Measurements from ENCODE around the gene RBBP5.

The RBBP5 gene

DNA sequence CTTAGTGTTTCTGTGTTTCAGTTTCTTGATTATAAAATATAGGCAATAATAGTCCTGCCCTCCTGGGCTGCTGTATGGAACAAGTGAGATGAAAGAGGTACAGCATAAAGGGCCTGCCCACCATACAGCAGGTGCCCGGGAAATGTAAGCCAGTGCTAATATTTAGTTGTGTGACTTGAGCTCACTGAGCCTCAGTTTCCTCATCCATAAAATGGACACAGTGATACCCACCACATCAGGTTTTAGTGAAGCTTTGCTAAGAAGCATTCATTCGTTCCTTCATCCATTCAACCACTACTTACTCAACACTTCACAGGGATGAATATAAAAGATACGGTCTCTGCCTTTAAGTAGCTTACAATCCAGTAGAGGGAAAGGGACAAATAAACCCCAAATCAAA lies 58.9 kb downstream of the RBBP5 start:
- Histone ChIP-seq H3K4me1 (ENCODE audit: insufficient read depth, low read length) (no peaks in the 10 kb centered on the region; the same call in 1 of the 2 replicates), H3K9ac (ENCODE audit: low read depth, low read length) (no peak overlapping the region), H3K9me3 (ENCODE audit: insufficient read depth, low read depth, low read length) (no peaks in the 10 kb centered on the region), H3K27me3 (ENCODE audit: insufficient read depth, low read length) (no peaks in the 10 kb centered on the region), H3K27ac (ENCODE audit: low read length) (no peak overlapping the region), H3K36me3 (ENCODE audit: insufficient read depth, low read depth, low read length) (no peaks in the 10 kb centered on the region), H3K4me3 (ENCODE audit: low read length) (no peak overlapping the region)

DNA sequence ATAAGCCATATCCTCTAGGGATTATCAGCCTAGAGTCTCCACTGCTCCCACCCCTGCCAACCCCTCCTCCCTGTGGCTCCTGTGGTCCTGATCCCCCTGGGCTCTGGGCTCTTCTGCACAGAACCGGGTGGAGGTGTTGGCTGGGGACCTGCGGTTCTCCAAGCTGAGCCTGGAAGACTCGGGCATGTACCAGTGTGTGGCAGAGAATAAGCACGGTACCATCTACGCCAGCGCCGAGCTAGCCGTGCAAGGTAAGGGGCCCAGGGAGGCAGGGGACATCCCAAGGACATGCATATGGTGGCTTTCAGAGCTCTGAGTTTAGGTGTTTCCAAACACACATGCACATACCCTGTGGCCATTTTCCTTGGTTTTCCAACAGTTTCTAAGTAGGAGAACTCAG lies 59.5 kb downstream of the RBBP5 start:
- Histone ChIP-seq H3K4me3 (ENCODE audit: low read length) (no peak overlapping the region), H3K27ac (ENCODE audit: low read length) (no peak overlapping the region), H3K27me3 (ENCODE audit: insufficient read depth, low read length) (no peaks in the 10 kb centered on the region), H3K9ac (ENCODE audit: low read depth, low read length) (no peak overlapping the region), H3K36me3 (ENCODE audit: insufficient read depth, low read depth, low read length) (no peaks in the 10 kb centered on the region), H3K9me3 (ENCODE audit: insufficient read depth, low read depth, low read length) (no peaks in the 10 kb centered on the region), H3K4me1 (ENCODE audit: insufficient read depth, low read length) (no peaks in the 10 kb centered on the region; the same call in 1 of the 2 replicates)

DNA sequence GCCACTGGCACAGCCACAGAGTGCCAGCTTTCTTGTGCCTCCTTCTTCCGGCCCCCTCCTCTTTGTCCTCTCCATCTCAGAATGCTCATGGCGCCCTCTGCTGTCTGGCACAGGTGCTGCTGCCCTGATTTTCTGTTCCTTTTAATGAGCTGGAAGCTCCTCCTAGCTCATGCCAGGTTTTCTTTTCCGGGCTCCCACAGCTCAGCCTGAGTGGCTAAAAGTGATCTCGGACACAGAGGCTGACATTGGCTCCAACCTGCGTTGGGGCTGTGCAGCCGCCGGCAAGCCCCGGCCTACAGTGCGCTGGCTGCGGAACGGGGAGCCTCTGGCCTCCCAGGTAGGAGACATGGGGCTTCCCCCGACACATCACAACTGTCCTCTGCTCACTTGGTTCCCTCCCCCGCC lies 60.1 kb downstream of the RBBP5 start:
- Histone ChIP-seq H3K9ac (ENCODE audit: low read depth, low read length) (no peak overlapping the region), H3K27ac (ENCODE audit: low read length) (no peak overlapping the region), H3K4me1 (ENCODE audit: insufficient read depth, low read length) (no peaks in the 10 kb centered on the region; the same call in 1 of the 2 replicates), H3K9me3 (ENCODE audit: insufficient read depth, low read depth, low read length) (no peaks in the 10 kb centered on the region), H3K27me3 (ENCODE audit: insufficient read depth, low read length) (no peaks in the 10 kb centered on the region), H3K36me3 (ENCODE audit: insufficient read depth, low read depth, low read length) (no peaks in the 10 kb centered on the region), H3K4me3 (ENCODE audit: low read length) (no peak overlapping the region)

DNA sequence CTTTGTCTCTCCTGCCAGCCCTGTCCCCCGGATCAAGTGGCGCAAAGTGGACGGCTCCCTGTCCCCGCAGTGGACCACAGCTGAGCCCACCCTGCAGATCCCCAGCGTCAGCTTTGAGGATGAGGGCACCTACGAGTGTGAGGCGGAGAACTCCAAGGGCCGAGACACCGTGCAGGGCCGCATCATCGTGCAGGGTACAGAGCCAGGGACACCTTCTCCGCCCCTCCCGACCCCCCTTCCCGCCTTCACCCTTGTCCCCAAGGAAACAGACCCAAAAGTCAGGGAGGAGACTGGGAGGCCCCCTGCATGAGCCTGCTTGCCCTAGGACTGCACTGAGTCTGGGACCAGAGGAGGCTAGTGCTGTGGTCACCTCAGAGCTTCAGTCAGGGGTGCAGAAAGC lies 60.6 kb downstream of the RBBP5 start:
- no peaks in the 10 kb centered on the region for H3K9me3 ChIP-seq (ENCODE audit: insufficient read depth, low read depth, low read length)
- no peak overlapping the region for H3K9ac ChIP-seq (ENCODE audit: low read depth, low read length)
- no peaks in the 10 kb centered on the region for H3K36me3 ChIP-seq (ENCODE audit: insufficient read depth, low read depth, low read length)
- no peaks in the 10 kb centered on the region for H3K27me3 ChIP-seq (ENCODE audit: insufficient read depth, low read length)
- no peak overlapping the region for H3K27ac ChIP-seq (ENCODE audit: low read length)
- H3K4me3 ChIP-seq (ENCODE audit: low read length): no peak overlapping the region
- H3K4me1 ChIP-seq (ENCODE audit: insufficient read depth, low read length): no peaks in the 10 kb centered on the region; the same call in 1 of the 2 replicates

DNA sequence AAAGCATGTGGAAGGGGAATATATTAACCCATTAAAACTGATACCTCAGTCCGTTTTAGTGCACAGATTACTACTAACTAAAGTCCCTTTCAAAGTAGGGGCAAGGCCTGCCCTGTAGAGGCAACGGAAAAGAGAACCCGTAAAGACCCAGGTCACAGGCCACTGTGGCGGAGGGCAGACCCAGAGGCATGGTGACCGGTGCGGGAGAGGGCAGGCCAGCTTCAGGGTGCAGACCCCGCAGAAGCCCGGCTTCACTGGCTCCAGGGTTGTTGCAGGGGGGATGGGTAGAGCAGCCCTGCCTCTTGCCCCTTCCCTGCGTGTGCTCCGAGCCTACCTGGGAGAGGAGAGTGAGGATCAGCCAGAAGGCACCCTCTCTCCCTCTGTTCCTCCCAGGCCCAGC lies 61.0 kb downstream of the RBBP5 start:
- Histone ChIP-seq H3K9ac (ENCODE audit: low read depth, low read length) (no peak overlapping the region), H3K27ac (ENCODE audit: low read length) (no peak overlapping the region), H3K4me3 (ENCODE audit: low read length) (no peak overlapping the region)

DNA sequence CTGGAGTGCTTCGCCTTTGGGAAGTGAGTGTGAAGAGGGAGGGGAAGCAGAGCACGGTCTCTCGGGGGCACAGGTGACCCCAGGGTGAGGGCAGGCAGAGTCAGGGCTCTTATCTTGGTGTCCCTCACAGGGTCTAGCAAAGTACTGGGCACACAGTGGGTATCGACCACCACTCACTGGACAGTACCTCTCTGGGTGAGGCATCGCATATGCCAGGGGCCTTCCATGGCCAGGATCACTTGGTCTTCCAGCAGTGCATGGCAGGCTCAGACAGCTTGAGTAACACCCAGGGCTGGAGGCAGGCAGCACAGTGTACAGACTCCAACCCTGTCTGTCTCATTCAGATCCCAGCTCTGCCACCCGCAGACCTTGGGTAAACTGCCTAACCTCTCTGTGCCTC lies 62.1 kb downstream of the RBBP5 start:
- no peak overlapping the region for H3K4me3 ChIP-seq (ENCODE audit: low read length)
- H3K27ac ChIP-seq (ENCODE audit: low read length): no peak overlapping the region
- no peaks in the 10 kb centered on the region for H3K36me3 ChIP-seq (ENCODE audit: insufficient read depth, low read depth, low read length)
- H3K9me3 ChIP-seq (ENCODE audit: insufficient read depth, low read depth, low read length): no peaks in the 10 kb centered on the region
- no peaks in the 10 kb centered on the region; the same call in 1 of the 2 replicates for H3K4me1 ChIP-seq (ENCODE audit: insufficient read depth, low read length)
- H3K9ac ChIP-seq (ENCODE audit: low read depth, low read length): no peak overlapping the region
- no peaks in the 10 kb centered on the region for H3K27me3 ChIP-seq (ENCODE audit: insufficient read depth, low read length)

More for the DNA sequence above, 61.0 kb downstream of the RBBP5 start:
- Histone ChIP-seq H3K27me3 (ENCODE audit: insufficient read depth, low read length) (no peaks in the 10 kb centered on the region), H3K9me3 (ENCODE audit: insufficient read depth, low read depth, low read length) (no peaks in the 10 kb centered on the region), H3K36me3 (ENCODE audit: insufficient read depth, low read depth, low read length) (no peaks in the 10 kb centered on the region), H3K4me1 (ENCODE audit: insufficient read depth, low read length) (no peaks in the 10 kb centered on the region; the same call in 1 of the 2 replicates)

DNA sequence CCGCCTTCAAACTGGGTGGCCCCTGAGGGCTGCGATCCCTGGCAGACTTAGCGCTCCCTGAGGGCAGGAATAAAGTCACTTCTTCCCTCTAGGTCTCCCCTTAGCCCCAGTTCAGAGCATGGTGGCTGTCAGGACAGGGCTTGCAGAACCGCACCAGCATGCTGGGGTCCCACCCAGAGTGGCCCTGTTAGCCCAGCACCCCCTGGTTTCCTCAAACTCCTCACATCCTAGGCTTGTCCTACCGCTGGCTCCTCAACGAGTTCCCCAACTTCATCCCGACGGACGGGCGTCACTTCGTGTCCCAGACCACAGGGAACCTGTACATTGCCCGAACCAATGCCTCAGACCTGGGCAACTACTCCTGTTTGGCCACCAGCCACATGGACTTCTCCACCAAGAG lies 62.9 kb downstream of the RBBP5 start:
- Histone ChIP-seq H3K4me1 (ENCODE audit: insufficient read depth, low read length) (no peaks in the 10 kb centered on the region; the same call in 1 of the 2 replicates), H3K27ac (ENCODE audit: low read length) (no peak overlapping the region), H3K36me3 (ENCODE audit: insufficient read depth, low read depth, low read length) (no peaks in the 10 kb centered on the region), H3K9me3 (ENCODE audit: insufficient read depth, low read depth, low read length) (no peaks in the 10 kb centered on the region), H3K27me3 (ENCODE audit: insufficient read depth, low read length) (no peaks in the 10 kb centered on the region), H3K4me3 (ENCODE audit: low read length) (no peak overlapping the region), H3K9ac (ENCODE audit: low read depth, low read length) (no peak overlapping the region)

DNA sequence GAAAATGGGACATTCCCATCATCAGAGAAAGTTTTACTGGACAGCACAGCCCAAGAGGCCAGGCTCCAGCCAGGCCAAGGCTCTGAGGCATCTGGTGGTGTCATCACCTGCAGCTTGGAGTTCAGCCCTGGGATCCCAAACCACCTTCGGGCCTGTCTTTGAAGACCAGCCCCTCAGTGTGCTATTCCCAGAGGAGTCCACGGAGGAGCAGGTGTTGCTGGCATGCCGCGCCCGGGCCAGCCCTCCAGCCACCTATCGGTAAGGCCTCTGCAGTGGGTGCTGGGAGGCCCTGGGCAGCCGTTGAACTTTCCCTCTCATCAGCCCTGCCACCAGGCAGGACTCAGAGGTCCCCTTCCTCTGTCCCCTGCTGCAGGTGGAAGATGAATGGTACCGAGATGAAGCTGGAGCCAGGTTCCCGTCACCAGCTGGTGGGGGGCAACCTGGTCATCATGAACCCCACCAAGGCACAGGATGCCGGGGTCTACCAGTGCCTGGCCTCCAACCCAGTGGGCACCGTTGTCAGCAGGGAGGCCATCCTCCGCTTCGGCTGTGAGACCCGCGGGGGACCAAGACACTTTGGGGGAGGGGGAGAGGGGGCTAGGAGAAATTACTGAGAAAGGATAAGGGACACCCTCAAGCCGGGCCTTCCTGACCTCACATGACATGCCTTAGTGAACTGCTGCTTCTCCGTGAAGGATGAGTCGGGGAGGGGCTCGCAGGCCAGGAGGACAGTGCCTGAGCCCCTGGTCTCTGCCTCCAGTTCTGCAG lies 63.8 kb downstream of the RBBP5 start:
- no peak overlapping the region for H3K27ac ChIP-seq (ENCODE audit: low read length)
- H3K36me3 ChIP-seq (ENCODE audit: insufficient read depth, low read depth, low read length): no peaks in the 10 kb centered on the region
- no peaks in the 10 kb centered on the region; the same call in 1 of the 2 replicates for H3K4me1 ChIP-seq (ENCODE audit: insufficient read depth, low read length)
- H3K9me3 ChIP-seq (ENCODE audit: insufficient read depth, low read depth, low read length): no peaks in the 10 kb centered on the region
- no peak overlapping the region for H3K4me3 ChIP-seq (ENCODE audit: low read length)
- H3K9ac ChIP-seq (ENCODE audit: low read depth, low read length): no peak overlapping the region
- no peaks in the 10 kb centered on the region for H3K27me3 ChIP-seq (ENCODE audit: insufficient read depth, low read length)

DNA sequence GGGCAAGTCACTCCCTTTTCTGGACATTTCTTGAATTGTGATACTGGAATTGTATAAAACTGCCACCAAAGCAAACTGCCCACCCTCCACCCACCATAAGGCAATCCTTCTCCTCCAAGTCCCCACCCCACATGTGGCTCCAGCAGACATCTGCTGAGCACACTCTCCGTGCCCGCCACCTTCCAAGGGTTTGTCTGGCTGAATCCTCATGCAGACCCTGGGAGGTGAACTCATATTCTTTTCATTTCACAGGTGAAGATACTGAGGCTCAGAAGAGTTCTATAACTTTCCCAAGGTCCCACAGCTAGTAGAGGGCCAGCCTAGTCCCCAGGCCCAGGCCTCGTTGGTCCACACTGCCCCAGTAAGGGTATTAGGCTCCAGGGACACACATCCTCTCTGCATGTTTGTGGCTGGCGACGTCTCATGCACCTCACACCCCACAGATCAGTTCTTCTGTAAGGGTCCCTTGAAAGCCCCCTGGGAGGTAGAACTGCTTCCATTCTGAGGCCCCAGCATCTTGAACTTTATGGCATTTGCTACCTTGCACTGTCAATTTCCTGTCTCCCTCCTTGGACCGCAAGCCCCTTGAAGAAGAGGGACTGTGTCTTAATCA lies 64.7 kb downstream of the RBBP5 start:
- H3K27ac ChIP-seq (ENCODE audit: low read length): no peak overlapping the region
- no peak overlapping the region for H3K9ac ChIP-seq (ENCODE audit: low read depth, low read length)
- H3K4me3 ChIP-seq (ENCODE audit: low read length): no peak overlapping the region
- H3K4me1 ChIP-seq (ENCODE audit: insufficient read depth, low read length): no peaks in the 10 kb centered on the region; the same call in 1 of the 2 replicates
- no peaks in the 10 kb centered on the region for H3K36me3 ChIP-seq (ENCODE audit: insufficient read depth, low read depth, low read length)
- no peaks in the 10 kb centered on the region for H3K9me3 ChIP-seq (ENCODE audit: insufficient read depth, low read depth, low read length)
- H3K27me3 ChIP-seq (ENCODE audit: insufficient read depth, low read length): no peaks in the 10 kb centered on the region

DNA sequence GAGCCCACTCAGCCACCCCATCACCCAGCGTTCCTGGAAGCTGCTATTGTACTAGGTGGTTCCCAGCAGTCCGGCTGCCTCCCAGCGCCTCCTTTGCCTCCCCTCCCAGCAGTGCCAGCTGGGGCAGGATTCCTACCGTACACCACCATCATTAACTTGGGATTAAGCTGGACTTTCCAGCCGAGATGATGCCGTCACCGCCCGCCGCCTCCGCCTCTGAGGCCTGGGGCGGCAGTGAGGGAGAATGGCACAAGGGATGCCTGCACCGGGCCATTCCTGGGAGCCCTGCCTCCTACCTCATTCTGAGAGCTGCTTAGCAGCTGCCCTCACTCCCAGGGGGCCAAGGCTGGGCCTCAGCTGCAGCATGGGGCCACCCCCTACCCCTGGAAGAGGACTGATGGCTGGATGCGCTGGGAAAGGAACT lies 65.6 kb downstream of the RBBP5 start:
- no peaks in the 10 kb centered on the region for H3K9me3 ChIP-seq (ENCODE audit: insufficient read depth, low read depth, low read length)
- no peaks in the 10 kb centered on the region for H3K27me3 ChIP-seq (ENCODE audit: insufficient read depth, low read length)
- H3K4me1 ChIP-seq (ENCODE audit: insufficient read depth, low read length): no peaks in the 10 kb centered on the region
- no peaks in the 10 kb centered on the region for H3K36me3 ChIP-seq (ENCODE audit: insufficient read depth, low read depth, low read length)
- H3K4me3 ChIP-seq (ENCODE audit: low read length): no peak overlapping the region
- no peak overlapping the region for H3K9ac ChIP-seq (ENCODE audit: low read depth, low read length)
- H3K27ac ChIP-seq (ENCODE audit: low read length): no peak overlapping the region

DNA sequence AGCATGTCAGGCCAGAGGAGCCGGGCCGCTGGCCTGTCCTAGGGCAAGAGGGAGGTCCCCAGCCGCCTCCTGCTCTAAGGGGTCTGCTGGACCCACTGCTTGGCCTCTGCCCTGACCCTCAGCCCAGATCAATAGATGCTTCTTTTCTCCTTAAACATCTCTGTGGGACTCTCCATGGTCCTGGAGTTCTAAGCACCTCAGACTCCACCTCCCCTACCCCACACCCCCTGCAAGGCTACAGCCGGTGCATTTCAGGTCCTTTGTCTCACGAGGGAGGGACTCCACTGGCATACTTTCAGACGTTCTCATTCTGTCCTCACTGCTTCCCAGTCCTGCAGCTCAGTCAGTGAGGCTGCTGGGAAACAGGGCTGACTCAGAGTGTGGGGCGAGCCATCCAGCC lies 67.8 kb downstream of the RBBP5 start:
- H3K4me3 ChIP-seq (ENCODE audit: low read length): no peak overlapping the region
- H3K27ac ChIP-seq (ENCODE audit: low read length): no peak overlapping the region
- H3K4me1 ChIP-seq (ENCODE audit: insufficient read depth, low read length): no peaks in the 10 kb centered on the region
- no peak overlapping the region for H3K9ac ChIP-seq (ENCODE audit: low read depth, low read length)
- H3K27me3 ChIP-seq (ENCODE audit: insufficient read depth, low read length): no peaks in the 10 kb centered on the region
- no peaks in the 10 kb centered on the region for H3K9me3 ChIP-seq (ENCODE audit: insufficient read depth, low read depth, low read length)
- H3K36me3 ChIP-seq (ENCODE audit: insufficient read depth, low read depth, low read length): no peaks in the 10 kb centered on the region

DNA sequence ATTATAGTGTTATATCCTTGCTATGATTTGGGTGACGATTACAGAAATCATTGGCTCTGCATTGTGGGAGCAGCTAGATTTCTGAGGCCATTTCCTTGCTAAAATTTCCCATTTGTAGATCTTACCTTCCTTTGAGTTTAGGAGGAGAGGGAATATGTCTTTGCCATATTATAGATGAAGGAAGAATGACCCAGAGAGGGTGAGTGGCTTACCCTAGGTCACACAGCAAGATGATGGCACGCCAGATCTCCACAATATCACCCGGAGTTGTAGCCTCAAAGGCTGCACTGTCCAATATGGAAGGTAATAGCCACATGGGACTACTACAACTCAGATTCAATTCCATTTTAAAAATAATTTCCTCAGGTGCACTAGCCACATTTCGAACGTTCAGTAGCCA lies 68.5 kb downstream of the RBBP5 start:
- H3K27me3 ChIP-seq (ENCODE audit: insufficient read depth, low read length): no peaks in the 10 kb centered on the region
- H3K4me3 ChIP-seq (ENCODE audit: low read length): no peak overlapping the region
- H3K27ac ChIP-seq (ENCODE audit: low read length): no peak overlapping the region
- no peaks in the 10 kb centered on the region for H3K36me3 ChIP-seq (ENCODE audit: insufficient read depth, low read depth, low read length)
- no peak overlapping the region for H3K9ac ChIP-seq (ENCODE audit: low read depth, low read length)
- H3K4me1 ChIP-seq (ENCODE audit: insufficient read depth, low read length): no peaks in the 10 kb centered on the region
- no peaks in the 10 kb centered on the region for H3K9me3 ChIP-seq (ENCODE audit: insufficient read depth, low read depth, low read length)
